ENCODE data around the gene ZG16. TPM values are rescaled to one million over a fixed set of nuclear protein-coding genes. Genes with fewer than 3 reads are reported as not detected.
A peak's percentile ranks its signal among the peaks of the same experiment; 100 is the strongest.

Gene ZG16
- total RNA-seq, 1 experiment from 2014 or later = not detected

DNA sequence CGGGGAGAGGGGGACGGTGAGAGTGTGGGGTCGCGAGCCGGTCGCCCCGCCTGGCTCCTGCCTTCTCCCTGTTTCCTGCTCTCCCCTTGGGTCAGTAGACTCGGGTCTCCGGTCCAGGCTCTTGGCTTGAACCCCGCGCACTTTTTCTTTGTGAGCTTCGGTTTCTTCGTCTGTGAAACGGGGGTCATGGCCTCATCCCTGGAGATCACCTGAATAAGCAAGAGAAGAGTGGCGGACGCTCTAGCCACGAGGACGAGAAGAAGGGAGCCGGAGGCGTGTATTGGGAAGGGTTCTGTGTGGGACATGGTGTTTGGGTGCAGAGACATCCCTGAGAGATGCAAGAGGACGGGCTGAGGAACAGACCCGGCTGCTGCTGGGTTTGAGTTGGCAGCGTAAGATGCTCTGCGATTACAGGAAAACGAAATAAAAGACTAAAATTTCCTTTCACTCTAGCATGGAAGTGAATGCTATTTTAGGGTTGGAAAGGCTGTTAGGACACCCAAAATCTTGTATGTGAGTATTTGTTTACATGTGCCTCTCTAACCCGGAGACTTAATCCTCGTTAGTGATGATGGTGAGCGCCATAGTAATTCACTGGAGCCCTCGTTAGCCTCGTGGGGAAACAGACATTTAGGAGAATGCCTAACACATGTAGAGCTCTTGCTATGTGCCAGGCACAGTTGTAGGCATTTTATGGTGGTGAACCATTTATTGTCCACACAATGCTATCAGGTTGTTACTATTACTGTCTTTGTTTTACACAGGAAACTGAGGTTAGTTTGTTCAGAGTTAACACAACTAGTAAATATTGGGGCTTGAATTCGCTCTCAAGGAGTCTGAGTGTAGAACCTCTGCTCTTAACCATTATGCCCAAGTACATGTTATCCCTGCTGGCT, 13.1 kb downstream of the ZG16 start:
- peaks cover 17% of the 10 kb centered on the region for H3K36me3 Mint-ChIP-seq
- ATAC-seq (peak; percentile 16), DNase-seq (ENCODE audit: low spot score) (no peak)
- ChIA-PET CTCF (interaction anchor here (0.5 to 2.7 kb wide), 24 partner anchors 13 to 1699 kb away, joined by 3 to 28 read pairs (median 6); partner anchors contain the start of genes ASPHD1, CDIPT, PAGR1 and PRRT2), POLR2A (interaction anchor here (1.3 to 1.6 kb wide), 3 partner anchors 45 to 240 kb away, joined by 3 to 5 read pairs (median 4); no protein-coding TSS in a partner anchor)
- peaks cover 21% of the 10 kb centered on the region for H3K4me1 Mint-ChIP-seq
- H3K9me3 Mint-ChIP-seq = no peaks in the 10 kb centered on the region
- TF ChIP-seq GABPB1 (CRISPR knock-in tag; IDR thresholded peaks at IDR 0.05) (0 out of 2 replicates have a peak, but pooled peaks have one; percentile 11), JUN (CRISPR knock-in tag; IDR thresholded peaks at IDR 0.05) (0 out of 2 replicates have a peak, but pooled peaks have one; percentile 12), ZNF423 (CRISPR knock-in tag; IDR thresholded peaks at IDR 0.05) (no peak), IRF2 (CRISPR knock-in tag; IDR thresholded peaks at IDR 0.05; ENCODE audit: borderline replicate concordance, low read depth) (no peak)
- TF ChIP-seq, protein P1, sequence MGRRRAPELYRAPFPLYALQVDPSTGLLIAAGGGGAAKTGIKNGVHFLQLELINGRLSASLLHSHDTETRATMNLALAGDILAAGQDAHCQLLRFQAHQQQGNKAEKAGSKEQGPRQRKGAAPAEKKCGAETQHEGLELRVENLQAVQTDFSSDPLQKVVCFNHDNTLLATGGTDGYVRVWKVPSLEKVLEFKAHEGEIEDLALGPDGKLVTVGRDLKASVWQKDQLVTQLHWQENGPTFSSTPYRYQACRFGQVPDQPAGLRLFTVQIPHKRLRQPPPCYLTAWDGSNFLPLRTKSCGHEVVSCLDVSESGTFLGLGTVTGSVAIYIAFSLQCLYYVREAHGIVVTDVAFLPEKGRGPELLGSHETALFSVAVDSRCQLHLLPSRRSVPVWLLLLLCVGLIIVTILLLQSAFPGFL (CRISPR knock-in tag; IDR thresholded peaks at IDR 0.05; ENCODE audit: borderline replicate concordance) = no peak
- TF ChIP-seq, protein P2, sequence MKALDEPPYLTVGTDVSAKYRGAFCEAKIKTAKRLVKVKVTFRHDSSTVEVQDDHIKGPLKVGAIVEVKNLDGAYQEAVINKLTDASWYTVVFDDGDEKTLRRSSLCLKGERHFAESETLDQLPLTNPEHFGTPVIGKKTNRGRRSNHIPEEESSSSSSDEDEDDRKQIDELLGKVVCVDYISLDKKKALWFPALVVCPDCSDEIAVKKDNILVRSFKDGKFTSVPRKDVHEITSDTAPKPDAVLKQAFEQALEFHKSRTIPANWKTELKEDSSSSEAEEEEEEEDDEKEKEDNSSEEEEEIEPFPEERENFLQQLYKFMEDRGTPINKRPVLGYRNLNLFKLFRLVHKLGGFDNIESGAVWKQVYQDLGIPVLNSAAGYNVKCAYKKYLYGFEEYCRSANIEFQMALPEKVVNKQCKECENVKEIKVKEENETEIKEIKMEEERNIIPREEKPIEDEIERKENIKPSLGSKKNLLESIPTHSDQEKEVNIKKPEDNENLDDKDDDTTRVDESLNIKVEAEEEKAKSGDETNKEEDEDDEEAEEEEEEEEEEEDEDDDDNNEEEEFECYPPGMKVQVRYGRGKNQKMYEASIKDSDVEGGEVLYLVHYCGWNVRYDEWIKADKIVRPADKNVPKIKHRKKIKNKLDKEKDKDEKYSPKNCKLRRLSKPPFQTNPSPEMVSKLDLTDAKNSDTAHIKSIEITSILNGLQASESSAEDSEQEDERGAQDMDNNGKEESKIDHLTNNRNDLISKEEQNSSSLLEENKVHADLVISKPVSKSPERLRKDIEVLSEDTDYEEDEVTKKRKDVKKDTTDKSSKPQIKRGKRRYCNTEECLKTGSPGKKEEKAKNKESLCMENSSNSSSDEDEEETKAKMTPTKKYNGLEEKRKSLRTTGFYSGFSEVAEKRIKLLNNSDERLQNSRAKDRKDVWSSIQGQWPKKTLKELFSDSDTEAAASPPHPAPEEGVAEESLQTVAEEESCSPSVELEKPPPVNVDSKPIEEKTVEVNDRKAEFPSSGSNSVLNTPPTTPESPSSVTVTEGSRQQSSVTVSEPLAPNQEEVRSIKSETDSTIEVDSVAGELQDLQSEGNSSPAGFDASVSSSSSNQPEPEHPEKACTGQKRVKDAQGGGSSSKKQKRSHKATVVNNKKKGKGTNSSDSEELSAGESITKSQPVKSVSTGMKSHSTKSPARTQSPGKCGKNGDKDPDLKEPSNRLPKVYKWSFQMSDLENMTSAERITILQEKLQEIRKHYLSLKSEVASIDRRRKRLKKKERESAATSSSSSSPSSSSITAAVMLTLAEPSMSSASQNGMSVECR (CRISPR knock-in tag; IDR thresholded peaks at IDR 0.05; ENCODE audit: borderline replicate concordance) = no peak; the same call in 1 of the 2 replicates
- TF ChIP-seq, protein P3, sequence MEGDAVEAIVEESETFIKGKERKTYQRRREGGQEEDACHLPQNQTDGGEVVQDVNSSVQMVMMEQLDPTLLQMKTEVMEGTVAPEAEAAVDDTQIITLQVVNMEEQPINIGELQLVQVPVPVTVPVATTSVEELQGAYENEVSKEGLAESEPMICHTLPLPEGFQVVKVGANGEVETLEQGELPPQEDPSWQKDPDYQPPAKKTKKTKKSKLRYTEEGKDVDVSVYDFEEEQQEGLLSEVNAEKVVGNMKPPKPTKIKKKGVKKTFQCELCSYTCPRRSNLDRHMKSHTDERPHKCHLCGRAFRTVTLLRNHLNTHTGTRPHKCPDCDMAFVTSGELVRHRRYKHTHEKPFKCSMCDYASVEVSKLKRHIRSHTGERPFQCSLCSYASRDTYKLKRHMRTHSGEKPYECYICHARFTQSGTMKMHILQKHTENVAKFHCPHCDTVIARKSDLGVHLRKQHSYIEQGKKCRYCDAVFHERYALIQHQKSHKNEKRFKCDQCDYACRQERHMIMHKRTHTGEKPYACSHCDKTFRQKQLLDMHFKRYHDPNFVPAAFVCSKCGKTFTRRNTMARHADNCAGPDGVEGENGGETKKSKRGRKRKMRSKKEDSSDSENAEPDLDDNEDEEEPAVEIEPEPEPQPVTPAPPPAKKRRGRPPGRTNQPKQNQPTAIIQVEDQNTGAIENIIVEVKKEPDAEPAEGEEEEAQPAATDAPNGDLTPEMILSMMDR (IDR thresholded peaks at IDR 0.05) = no peak
- H3K27me3 Mint-ChIP-seq (ENCODE audit: low read depth) = peaks cover 12% of the 10 kb centered on the region
- peak overlapping the region; percentile 98 for H3K4me3 Mint-ChIP-seq
- H3K27ac Mint-ChIP-seq = peak overlapping the region; percentile 96

DNA sequence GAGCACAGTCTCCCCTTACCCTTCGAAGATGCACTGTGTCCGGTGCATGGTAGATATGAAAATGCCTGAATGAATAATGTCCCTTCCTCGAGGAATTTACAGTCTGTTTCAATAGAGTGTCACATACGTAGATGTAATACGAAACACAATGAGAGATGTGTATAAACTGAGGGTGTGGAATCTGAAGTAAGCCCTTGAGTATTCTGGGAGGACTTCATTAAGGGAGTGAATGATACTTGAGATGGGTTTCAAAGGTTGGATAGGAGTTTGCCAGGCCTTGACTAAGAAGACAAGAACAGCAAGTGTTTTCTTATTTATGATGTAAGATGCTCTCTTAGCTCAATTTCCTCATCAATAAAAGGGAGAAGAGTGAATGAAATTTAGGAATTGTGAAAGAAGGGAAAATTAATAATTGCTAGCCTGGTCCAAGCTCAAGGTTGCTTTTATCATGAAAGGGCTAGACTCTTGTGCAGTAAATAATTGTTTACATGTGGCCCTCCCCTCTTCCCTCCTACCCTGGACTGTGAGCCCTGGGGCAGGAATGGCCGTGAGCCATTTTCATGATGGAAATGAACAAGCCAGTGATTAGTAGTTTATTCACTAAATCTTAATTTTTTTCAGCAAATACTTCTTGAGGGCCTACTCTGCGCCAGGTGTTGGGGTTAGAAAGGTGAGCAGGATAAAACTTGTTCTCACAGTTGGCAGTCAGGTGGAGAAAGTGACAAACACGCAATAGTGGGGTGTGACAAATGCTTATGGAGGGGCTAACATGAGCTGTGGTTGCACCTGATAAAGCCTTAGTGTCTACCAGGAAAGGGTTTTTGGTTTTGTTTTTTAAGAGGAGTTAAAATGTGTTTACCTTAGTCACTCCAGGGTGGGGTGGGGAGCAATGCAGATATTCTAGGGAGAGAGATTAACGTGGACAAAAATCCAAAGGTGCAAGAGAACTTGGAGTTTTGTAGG, 14.1 kb downstream of the ZG16 start:
- H3K27me3 Mint-ChIP-seq (ENCODE audit: low read depth) = peaks cover 3% of the 10 kb centered on the region
- ChIA-PET POLR2A (interaction anchor here (0.5 kb wide), 1 partner anchor 12 kb away, joined by 3 read pairs; no protein-coding TSS in a partner anchor), CTCF (no interaction called here)
- peaks cover 21% of the 10 kb centered on the region for H3K4me1 Mint-ChIP-seq
- H3K9me3 Mint-ChIP-seq = no peaks in the 10 kb centered on the region
- peak overlapping the region; percentile 80 for H3K27ac Mint-ChIP-seq
- peaks cover 25% of the 10 kb centered on the region for H3K36me3 Mint-ChIP-seq
- H3K4me3 Mint-ChIP-seq = peak overlapping the region; percentile 98
- DNase-seq (ENCODE audit: low spot score) = no peak
- ATAC-seq = no peak
- TF ChIP-seq, protein P4, sequence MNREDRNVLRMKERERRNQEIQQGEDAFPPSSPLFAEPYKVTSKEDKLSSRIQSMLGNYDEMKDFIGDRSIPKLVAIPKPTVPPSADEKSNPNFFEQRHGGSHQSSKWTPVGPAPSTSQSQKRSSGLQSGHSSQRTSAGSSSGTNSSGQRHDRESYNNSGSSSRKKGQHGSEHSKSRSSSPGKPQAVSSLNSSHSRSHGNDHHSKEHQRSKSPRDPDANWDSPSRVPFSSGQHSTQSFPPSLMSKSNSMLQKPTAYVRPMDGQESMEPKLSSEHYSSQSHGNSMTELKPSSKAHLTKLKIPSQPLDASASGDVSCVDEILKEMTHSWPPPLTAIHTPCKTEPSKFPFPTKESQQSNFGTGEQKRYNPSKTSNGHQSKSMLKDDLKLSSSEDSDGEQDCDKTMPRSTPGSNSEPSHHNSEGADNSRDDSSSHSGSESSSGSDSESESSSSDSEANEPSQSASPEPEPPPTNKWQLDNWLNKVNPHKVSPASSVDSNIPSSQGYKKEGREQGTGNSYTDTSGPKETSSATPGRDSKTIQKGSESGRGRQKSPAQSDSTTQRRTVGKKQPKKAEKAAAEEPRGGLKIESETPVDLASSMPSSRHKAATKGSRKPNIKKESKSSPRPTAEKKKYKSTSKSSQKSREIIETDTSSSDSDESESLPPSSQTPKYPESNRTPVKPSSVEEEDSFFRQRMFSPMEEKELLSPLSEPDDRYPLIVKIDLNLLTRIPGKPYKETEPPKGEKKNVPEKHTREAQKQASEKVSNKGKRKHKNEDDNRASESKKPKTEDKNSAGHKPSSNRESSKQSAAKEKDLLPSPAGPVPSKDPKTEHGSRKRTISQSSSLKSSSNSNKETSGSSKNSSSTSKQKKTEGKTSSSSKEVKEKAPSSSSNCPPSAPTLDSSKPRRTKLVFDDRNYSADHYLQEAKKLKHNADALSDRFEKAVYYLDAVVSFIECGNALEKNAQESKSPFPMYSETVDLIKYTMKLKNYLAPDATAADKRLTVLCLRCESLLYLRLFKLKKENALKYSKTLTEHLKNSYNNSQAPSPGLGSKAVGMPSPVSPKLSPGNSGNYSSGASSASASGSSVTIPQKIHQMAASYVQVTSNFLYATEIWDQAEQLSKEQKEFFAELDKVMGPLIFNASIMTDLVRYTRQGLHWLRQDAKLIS (CRISPR knock-in tag; IDR thresholded peaks at IDR 0.05; ENCODE audit: borderline replicate concordance) = no peak
- TF ChIP-seq, protein P5, sequence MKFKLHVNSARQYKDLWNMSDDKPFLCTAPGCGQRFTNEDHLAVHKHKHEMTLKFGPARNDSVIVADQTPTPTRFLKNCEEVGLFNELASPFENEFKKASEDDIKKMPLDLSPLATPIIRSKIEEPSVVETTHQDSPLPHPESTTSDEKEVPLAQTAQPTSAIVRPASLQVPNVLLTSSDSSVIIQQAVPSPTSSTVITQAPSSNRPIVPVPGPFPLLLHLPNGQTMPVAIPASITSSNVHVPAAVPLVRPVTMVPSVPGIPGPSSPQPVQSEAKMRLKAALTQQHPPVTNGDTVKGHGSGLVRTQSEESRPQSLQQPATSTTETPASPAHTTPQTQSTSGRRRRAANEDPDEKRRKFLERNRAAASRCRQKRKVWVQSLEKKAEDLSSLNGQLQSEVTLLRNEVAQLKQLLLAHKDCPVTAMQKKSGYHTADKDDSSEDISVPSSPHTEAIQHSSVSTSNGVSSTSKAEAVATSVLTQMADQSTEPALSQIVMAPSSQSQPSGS (CRISPR knock-in tag; IDR thresholded peaks at IDR 0.05; ENCODE audit: borderline replicate concordance, low read depth) = no peak
- TF ChIP-seq ZNF671 (CRISPR knock-in tag; IDR thresholded peaks at IDR 0.05) (no peak), SMAD4 (CRISPR knock-in tag; IDR thresholded peaks at IDR 0.05) (no peak), ZNF232 (CRISPR knock-in tag; IDR thresholded peaks at IDR 0.05) (no peak)
- TF ChIP-seq, protein P6, sequence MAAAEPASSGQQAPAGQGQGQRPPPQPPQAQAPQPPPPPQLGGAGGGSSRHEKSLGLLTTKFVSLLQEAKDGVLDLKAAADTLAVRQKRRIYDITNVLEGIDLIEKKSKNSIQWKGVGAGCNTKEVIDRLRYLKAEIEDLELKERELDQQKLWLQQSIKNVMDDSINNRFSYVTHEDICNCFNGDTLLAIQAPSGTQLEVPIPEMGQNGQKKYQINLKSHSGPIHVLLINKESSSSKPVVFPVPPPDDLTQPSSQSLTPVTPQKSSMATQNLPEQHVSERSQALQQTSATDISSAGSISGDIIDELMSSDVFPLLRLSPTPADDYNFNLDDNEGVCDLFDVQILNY (CRISPR knock-in tag; IDR thresholded peaks at IDR 0.05) = no peak

All from WTC11 (cell line).